DMS153 treated with DMSO at 0.1 percent for 48 hours (cell line): ENCODE measurements around the gene SUSD1.

ENCODE experiments used
- DNase-seq: peaks from one replicate; lab custom pipeline; 2025; ENCODE audit not compliant: unreplicated experiment; lab: John Stamatoyannopoulos, UW

Gene SUSD1

GRCh38 chr9:112072721-112073638, 102.1 kb downstream of the SUSD1 start:
- no peak for DNase-seq

DNA sequence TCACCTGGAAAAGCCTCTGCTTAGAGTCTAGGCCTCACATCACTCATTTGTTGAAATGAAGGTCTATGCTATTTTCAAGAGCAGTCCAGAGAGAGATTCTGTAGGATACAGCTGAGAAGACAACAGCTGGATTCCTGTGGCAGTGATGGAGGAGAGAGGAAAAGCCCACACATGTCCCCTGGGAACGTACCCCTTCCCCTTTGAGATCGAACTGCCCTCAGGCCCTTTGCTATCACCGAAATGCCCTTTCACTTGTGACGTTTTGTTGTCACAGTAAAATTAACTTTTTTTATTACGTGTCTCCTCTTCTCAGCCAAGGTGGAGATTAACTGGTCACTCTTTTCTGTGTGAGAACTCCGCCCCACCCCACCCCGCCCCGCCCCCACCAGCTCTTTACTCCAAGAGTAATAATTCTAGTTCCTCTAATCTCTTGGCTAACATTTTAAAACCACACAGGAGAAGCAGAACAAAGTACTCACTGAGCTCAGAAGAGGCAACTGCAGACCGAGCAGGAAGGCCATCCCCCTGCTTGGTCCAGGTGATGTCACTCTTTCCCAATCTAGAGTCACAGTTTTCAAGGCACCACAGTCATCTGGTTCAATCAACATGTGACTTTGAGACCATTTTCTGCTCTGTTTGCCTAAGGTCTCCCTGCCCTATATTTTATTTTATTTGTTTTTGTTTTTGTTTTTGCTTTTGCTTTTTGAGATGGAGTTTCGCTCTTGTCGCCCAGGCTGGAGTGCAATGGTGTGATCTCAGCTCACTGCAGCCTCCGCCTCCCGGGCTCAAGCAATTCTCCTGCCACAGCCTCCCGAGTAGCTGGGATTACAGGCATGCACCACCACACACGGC, 105.6 kb downstream of the SUSD1 start:
- DNase-seq, result no peak

- DNase-seq, result no peak
These were observed 109.1 kb downstream of the SUSD1 start for GRCh38 chr9:112065806-112066606.

- no peak for DNase-seq
These were observed 110.2 kb downstream of the SUSD1 start for GRCh38 chr9:112064871-112065270.

- DNase-seq, result no peak
These were observed 111.5 kb downstream of the SUSD1 start for GRCh38 chr9:112063586-112063985.

GRCh38 chr9:112063151-112063550, 111.9 kb downstream of the SUSD1 start:
- DNase-seq, result no peak

DNA sequence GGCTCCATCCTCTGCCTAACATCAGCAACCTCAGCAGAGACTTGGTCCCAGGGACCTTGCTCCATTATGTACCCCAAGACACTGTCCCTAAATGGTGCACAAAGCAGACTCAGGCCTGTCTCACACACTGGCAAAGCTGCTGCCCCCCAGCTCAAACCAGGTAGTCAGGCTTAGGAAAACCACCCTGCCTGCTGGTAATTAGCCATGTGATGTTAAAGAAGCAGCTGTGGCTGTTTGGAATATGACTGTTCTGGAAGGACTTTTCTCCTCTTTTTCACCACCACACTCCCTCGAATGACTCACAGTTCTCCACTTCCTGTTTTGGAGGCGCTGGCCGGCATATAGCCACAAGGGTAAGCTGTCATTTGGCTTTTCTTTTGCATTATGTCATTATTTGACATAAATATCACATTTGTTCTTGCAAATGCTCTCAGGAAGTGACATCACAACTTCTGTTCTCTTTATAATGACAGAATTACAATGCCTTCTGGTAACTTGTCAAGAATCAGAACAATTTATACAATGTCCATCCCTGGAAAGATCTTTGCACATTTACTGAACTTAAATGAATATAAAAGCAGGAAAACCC, 113.9 kb downstream of the SUSD1 start:
- no peak for DNase-seq

DNA sequence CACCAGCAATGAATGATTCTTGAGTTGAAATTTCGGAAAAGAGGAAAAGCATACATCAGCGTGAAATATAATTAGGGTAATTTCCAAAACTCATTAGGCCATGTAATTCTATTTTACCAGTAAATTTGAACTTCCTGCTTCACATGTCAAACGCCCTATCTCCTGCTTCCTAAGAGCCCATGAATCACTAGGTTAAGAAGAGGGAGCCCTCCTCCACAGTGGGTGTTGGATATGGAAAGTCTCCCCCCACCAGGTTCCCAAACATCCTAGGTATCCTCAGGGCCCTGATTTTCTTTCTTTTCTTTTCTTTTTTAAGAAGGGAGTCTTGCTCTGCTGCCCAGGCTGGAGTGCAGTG, 115.2 kb downstream of the SUSD1 start:
- DNase-seq, result no peak

DNA sequence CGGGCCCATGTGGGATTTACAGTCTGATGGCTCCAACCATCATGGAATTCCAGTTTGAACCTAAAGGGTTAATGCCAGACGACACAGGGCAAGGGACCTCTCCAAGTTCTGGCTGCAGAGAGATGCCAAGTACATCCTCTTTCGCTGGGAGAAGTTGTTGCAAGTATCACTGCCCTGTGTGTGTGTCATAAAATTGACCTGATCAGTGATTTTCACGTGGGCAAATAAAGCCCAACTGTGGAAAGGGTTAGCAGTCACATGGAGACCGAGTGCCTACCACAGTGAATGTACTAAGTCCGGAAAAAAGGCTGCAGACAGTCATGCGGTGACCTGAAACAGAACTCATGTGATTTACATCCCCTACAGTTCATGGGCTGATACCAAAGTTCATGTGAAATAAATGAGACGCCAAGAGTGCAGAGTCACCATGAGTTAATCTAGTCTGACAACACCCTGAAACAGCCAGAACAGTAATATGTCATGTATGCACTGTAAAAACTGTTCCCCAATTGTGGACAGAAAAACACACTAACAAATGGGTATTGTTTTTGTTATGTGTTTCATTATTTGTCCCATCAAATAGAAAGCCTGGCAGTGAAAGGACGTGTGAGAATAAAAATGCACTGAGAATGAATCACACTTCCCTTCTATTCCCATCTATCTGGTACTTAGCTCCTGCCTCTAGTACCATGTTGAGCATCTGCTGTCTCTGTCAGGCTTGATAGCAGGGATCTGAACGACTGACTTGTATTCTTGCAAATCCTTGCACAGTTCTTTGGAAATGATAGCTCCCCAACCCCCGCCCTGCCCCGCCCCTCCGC, 115.7 kb downstream of the SUSD1 start:
- no peak for DNase-seq

GRCh38 chr9:112056996-112057395, 118.1 kb downstream of the SUSD1 start:
- no peak for DNase-seq

DNA sequence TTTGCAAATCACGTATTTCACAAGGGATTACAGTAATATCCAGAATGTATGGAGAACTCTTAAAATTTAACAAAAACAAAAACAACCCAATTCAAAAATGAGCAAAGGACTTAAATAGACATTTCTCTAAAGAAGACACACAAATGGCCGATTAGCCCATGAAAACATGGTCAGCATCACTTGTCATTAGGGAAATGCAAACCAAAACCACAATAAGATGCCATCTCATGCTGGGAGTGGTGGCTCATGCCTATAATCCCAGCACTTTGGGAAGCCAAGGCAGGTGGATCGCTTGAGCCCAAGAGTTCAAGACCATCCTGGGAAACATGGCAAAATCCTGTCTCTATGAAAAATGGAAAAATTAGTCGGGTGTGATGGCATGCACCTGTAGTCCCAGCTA, 120.2 kb downstream of the SUSD1 start:
- no peak for DNase-seq

DNA sequence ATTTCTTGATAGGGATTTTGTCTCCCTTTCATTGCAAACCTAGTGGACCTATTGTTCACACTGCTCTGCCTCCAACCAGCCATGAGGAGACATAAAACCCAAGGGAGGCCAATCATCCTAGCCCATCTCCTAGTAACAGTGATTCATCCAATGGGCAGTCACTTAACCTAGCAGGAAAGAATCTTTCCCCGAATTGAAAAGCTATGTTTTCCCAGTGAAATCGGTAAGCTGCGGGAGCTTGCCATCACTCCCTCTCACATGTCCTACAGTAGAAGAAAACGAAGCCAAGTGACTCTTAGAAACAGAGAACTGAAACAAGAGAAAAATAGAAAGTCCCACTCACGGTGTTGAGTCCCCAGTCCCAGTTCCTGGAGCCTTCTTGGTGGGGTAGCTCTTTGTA, 123.3 kb downstream of the SUSD1 start:
- no peak for DNase-seq

DNA sequence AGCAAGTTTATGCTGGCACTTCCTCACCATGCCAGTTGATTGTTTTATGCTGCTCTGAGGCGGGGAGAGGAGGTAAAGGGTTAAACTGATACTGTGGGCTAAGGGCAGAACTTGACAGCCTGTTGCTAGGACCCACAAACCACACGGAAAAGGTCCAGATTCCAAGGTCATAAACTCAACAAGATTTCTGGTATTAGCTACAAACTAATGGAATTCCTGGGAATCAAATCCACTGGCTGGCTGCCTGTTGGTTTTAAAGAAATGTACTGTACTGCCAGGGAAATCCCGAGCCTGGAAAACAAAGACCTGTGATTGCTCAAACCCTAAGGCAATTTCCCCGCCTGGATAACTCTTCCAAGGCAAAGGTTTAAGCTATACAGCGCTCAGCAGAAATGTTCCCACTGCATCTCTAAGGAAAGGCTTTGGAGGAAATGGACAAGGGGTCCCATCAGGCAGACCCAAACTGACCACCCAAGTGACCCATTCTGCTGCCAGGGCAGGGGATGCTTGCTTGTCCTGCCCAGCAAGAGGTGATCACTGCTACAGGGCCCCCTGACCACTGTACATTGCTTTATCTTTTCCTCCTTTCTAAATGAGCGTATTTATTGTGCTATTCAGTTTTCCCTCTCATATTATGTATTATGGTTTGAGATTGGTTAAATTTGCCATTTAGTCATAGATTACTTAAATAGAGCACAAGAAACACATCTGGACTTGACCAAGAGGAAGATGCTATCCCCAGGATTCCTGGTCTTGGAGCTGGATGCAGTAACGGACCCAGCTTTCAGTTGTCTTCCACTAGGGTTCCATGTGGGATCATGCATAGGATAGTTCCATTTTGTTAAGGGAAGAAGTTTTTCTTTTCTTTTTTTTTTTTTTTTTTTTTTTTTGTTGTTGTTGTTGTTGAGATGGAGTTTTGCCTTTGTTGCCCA, 124.3 kb downstream of the SUSD1 start:
- DNase-seq, result no peak

DNA sequence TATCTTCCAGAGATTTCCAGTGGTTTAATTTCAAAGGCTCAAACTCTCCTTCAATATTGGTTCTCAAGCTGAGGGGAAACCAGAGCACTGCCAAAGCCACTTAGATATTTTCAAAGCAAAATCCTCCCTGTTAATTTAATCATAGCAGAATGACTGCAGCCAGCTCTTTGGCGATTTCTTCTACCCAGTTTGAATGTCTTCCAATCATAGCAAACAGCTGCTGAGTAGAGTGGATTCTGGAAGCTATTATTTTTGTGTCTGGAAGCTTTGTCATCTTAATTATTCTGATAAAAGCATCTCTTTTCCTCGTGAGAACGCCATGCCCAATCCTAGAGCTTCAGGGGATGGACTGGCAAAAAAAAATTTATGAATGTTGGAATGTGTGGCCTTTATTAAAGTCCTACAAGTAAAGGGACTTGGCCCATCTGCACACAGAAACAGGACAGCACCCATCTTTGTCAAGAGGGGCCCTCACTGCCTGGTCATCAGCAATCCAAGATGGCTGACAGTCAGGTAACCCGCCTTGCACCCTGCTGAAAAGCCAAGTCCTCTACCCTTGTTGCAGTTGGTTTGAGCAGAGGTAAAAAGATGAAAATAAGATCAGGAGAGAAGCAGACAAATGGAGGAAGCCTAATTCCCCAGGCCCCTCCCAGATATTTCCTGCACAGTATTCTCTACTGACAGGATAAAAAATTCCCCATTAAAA, 125.1 kb downstream of the SUSD1 start:
- no peak for DNase-seq

GRCh38 chr9:112048924-112049691, 126.0 kb downstream of the SUSD1 start:
- no peak for DNase-seq

GRCh38 chr9:112047538-112048066, 127.5 kb downstream of the SUSD1 start:
- DNase-seq, result no peak

DNA sequence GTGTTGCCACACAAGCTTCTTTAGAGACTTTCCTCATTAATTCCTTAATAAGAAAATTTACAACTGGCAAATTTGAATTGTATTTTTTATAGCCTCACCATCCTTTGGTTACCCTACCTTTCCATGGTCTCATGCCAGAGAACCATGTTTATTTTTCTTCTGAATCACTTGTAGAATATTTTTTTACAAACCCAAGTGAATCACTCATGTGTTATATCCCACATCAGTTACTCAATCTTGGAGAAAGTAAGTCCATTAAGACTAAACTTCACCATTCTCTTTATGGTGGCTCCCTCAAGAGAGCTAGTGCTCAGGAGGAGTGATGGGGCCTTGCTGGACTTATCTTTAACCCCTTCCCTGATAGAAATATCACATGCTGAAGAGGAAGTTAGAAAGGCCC, 128.9 kb downstream of the SUSD1 start:
- no peak for DNase-seq
